ENCODE measurements around the gene LIAS. TPM values are rescaled to one million over a fixed set of nuclear protein-coding genes. Genes with fewer than 3 reads are reported as not detected.

LIAS gene
- polyA plus RNA-seq, 1 experiment: 13.1 TPM

DNA sequence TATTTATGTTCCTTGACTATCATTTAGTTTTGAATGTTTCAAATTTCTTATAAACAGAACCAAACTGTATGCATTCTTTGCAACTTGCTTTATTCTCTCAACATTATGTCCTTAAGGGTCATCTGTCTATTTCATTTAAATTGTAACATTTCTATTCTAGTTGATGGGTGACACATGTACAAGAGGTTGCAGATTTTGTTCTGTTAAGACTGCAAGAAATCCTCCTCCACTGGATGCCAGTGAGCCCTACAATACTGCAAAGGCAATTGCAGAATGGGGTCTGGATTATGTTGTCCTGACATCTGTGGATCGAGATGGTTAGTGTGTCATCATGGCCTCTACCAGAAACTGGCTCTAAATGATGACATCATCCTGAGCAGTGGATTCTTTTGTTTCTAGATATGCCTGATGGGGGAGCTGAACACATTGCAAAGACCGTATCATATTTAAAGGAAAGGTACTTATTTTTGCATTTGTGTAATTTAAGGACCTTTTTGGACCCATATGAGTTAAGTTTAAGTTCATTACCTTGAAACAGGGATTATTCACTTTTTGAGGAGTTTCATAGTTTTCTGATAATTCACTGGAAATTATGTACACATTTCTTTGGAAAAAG lies 6.1 kb downstream of the LIAS start:
- CTCF ChIA-PET: interaction anchor here (0.6 kb wide), 1 partner anchor 212 kb away, joined by 3 read pairs; no protein-coding TSS in a partner anchor
- peak; percentile 26; the same call in 1 of the 2 replicates for TF ChIP-seq CTCF (IDR thresholded peaks at IDR 0.05; ENCODE audit: low read depth, low read length)
- POLR2A ChIA-PET: interaction anchor here (0.8 to 1.3 kb wide), 2 partner anchors 62 kb away, joined by 3 to 6 read pairs; partner anchors contain the start of gene UGDH
- peak overlapping the region; percentile 52 for H3K27ac ChIP-seq (ENCODE audit: low read depth, low read length)
- no peak overlapping the region for H3K4me3 ChIP-seq (ENCODE audit: low read depth, low read length)
- no peaks in the 10 kb centered on the region for H3K27me3 ChIP-seq (ENCODE audit: control insufficient read depth, insufficient read depth, low read length)
- DNase-seq (ENCODE audit: low read depth, low spot score): peak; percentile 71
- H3K9me3 ChIP-seq (ENCODE audit: control insufficient read depth, insufficient read depth, low read length): no peaks in the 10 kb centered on the region

GRCh38 chr4:39466747-39467146 lies 7.9 kb downstream of the LIAS start:
- ChIA-PET POLR2A (interaction anchor here (0.6 to 1.4 kb wide), 5 partner anchors 14 to 240 kb away, joined by 3 to 7 read pairs (median 3); partner anchors contain the start of genes SMIM14 and UGDH), CTCF (interaction anchor here (1.0 to 1.7 kb wide), 6 partner anchors 98 to 511 kb away, joined by 3 to 6 read pairs (median 4); partner anchors contain the start of gene PDS5A)
- no peak for TF ChIP-seq CTCF (IDR thresholded peaks at IDR 0.05; ENCODE audit: low read depth, low read length)
- H3K9me3 ChIP-seq (ENCODE audit: control insufficient read depth, insufficient read depth, low read length): no peaks in the 10 kb centered on the region
- peak; percentile 8 for DNase-seq (ENCODE audit: low read depth, low spot score)
- H3K27ac ChIP-seq (ENCODE audit: low read depth, low read length): peak overlapping the region; percentile 55
- H3K27me3 ChIP-seq (ENCODE audit: control insufficient read depth, insufficient read depth, low read length): no peaks in the 10 kb centered on the region
- H3K4me3 ChIP-seq (ENCODE audit: low read depth, low read length): no peak overlapping the region

DNA sequence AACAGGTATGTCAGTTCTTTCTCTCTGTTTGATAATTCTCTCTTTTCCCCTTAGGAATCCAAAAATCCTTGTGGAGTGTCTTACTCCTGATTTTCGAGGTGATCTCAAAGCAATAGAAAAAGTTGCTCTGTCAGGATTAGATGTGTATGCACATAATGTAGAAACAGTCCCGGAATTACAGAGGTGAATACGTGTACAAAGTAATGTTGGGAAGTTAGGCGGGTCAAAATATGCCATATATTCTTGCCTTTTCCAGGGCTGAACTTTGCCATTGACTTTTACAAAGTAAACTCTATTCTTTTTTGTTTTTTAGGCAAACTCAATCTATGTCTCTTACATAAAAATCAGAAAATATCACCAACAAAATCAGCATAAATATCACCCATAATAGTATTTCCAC lies 8.6 kb downstream of the LIAS start:
- CTCF ChIA-PET: interaction anchor here (1.1 to 1.7 kb wide), 3 partner anchors 98 to 511 kb away, joined by 3 to 6 read pairs (median 5); partner anchors contain the start of gene PDS5A

DNA sequence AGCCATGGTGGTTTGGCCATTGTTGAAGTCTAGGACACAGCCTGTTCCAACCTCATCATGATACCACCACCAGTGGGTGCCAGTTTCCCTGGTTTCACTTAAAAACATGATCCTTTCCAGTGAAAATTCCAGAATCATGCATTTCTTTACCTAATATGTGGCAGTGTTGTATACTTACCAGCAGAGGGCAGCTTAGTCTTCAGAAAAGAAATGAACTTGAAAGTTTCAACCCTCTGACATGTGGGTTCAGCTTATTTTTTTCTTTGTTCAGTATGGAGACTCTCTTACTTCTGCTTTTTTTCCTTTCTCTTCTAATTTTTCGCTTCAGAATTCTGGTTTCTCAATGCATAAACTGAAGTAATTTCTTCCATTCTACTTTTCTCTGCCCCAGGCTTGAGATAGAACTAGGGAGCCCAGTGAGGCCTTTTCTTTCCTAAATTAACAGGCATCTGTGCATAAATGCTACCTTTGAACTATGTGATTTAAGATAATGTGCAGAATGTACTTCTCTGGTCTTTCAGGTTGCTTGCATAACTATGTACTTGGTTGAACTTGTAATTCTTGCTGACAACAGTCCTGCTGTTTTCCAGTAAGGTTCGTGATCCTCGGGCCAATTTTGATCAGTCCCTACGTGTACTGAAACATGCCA lies 10.7 kb downstream of the LIAS start:
- CTCF ChIA-PET: interaction anchor here (0.6 to 2.6 kb wide), 55 partner anchors 9 to 509 kb away, joined by 3 to 23 read pairs (median 4); partner anchors contain the start of genes PDS5A, SMIM14, UBE2K and UGDH
- no peak overlapping the region for H3K4me3 ChIP-seq (ENCODE audit: low read depth, low read length)
- no peaks in the 10 kb centered on the region for H3K9me3 ChIP-seq (ENCODE audit: control insufficient read depth, insufficient read depth, low read length)
- TF ChIP-seq CTCF (IDR thresholded peaks at IDR 0.05; ENCODE audit: low read depth, low read length): peak; percentile 87
- no peaks in the 10 kb centered on the region for H3K27me3 ChIP-seq (ENCODE audit: control insufficient read depth, insufficient read depth, low read length)
- no peak overlapping the region for H3K27ac ChIP-seq (ENCODE audit: low read depth, low read length)
- POLR2A ChIA-PET: interaction anchor here (0.8 to 1.6 kb wide), 5 partner anchors 12 to 429 kb away, joined by 3 to 8 read pairs (median 4); partner anchors contain the start of genes SMIM14 and UGDH
- DNase-seq (ENCODE audit: low read depth, low spot score): peak; percentile 55

More for the DNA sequence above, 8.6 kb downstream of the LIAS start:
- DNase-seq (ENCODE audit: low read depth, low spot score): no peak
- Histone ChIP-seq H3K27me3 (ENCODE audit: control insufficient read depth, insufficient read depth, low read length) (no peaks in the 10 kb centered on the region), H3K27ac (ENCODE audit: low read depth, low read length) (no peak overlapping the region), H3K9me3 (ENCODE audit: control insufficient read depth, insufficient read depth, low read length) (no peaks in the 10 kb centered on the region), H3K4me3 (ENCODE audit: low read depth, low read length) (no peak overlapping the region)
- POLR2A ChIA-PET: interaction anchor here (0.6 to 1.4 kb wide), 2 partner anchors 15 to 171 kb away, joined by 3 to 5 read pairs; partner anchors contain the start of gene SMIM14
- TF ChIP-seq CTCF (IDR thresholded peaks at IDR 0.05; ENCODE audit: low read depth, low read length): no peak

Data from AG04450 (cell line).